ENCODE measurements around the gene LDLRAD4.

Gene LDLRAD4

DNA sequence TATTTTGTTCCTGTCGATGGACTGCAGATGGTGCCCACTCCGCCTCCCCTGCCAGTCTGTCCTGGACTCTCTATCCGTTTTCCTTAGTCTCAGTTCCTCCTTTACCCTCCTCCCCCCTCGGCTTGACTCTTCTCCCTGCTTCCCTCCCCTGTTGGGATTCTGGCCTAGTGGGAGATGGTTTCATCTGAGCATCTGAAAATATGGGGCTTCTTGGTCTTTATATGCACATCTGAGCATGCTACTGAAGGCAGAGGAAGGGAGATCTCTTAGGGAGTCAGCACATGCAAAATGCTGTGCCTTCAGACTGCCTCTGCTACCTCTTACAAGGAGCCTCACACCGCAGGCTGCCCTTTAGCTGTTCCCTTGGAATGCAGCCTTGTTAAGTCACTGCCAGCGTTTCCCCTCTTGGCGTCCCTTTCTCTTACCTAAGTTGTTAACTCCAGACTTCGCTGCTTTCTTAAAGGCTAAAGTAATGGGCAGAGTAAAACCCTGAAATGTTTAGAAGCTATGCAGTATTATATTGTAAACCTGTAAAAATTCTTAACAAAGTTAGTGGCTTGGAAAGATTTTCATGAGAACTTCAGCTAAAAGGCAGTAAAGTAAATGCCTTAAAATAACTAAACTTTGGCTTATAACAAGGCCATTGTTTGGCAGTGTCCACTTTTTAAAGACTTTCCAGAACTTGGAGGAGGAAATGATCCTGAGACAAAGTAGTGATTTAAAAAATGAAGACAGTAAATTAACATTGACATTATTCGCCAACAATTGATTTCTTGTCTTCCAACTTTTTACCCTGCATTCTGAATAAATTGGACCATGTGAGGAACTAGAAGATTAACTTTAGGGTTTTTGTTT is 49.8 kb downstream of the LDLRAD4 start:
- peak in 1 of 2 donors; percentile 3 for DNase-seq

DNA sequence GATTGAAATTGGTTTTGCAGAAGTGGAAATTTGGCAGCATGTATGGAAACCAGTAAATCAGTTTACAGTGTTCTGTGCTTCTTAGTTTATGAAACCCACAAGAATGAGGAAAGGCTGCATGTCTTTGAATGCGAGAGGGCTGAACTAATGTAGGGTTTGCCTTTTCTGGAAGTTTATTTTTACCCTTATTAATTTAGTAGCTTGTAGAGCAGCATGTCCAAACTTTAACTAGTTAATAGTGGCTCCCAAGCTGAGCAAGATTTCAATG is 50.4 kb downstream of the LDLRAD4 start:
- no peak for DNase-seq

- peak in 1 of 2 donors; percentile 50 for DNase-seq
Observed at GRCh38 chr18:13269521-13270011, 51.0 kb downstream of the LDLRAD4 start.

DNA sequence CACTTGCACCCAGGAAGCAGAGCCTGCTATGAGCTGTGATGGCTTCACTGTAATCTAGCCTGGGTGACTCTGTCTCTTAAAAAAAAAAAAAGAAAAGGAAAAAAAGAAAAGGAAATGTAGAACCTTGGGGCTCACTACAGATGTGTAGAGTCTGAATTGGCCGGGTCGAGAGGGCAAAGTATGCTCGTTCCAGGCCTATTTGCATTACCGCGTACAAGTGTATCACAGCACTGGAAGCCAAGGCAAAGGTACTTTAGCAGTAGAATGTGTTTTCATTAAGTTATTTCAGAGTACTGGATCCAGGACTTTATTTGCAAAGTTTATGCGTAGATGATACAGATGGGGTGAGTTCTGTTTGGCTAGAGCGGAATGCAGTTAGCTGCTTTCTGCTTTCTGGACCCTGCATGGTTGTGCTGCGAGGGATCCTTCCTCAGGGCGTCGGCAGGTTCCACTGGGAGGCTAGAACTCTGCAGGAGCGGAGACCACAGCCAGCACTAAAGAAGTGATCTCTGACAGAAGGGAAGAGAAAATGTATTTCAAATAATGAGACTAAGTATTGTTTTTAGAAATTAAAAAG is 51.8 kb downstream of the LDLRAD4 start:
- no peak for DNase-seq

GRCh38 chr18:13271302-13271911 is 52.8 kb downstream of the LDLRAD4 start:
- DNase-seq = no peak

GRCh38 chr18:13272416-13272815 is 53.9 kb downstream of the LDLRAD4 start:
- DNase-seq = no peak

DNA sequence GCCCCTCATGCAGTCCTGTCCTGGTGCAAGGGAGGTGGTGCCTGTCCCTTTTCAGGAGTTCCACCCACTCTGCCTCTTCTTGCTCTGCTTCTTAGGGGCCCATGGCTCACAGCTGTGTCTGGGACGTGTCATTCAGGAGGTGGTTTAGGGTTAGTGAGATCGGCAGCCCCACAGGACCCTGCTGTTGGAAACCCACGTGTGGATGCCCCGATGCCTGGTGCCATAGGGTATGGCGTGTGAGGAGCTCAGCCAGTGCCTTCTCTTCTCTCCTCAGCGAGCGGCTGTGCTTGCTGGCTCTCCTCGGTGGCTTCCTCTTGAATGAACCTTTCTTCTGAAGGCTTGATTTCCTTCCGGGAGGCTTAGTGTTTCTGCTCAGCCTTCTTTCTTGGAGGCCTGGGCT is 55.2 kb downstream of the LDLRAD4 start:
- peak; percentile 33 to 40 for DNase-seq

DNA sequence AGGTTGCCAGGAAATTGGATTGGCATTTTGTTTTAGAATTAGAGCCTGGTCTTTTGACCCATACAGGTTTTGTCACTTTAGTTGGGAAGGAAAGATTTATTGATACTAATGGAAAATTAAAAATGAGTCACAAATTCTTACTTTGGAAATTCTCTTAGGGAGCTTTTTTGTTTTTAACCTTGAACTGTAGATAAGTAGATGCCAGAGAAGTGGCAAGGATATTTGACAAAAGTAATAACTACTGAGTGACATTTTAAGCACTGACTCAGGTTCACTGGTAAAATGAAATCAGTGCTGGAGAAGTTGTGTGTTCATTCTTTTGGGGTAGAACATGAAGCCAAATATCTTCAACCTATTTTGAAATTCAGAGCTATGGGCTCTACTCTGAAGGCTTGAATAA is 56.5 kb downstream of the LDLRAD4 start:
- no peak for DNase-seq

GRCh38 chr18:13276530-13277520 is 58.3 kb downstream of the LDLRAD4 start:
- DNase-seq = peak in 1 of 2 donors; percentile 28

DNA sequence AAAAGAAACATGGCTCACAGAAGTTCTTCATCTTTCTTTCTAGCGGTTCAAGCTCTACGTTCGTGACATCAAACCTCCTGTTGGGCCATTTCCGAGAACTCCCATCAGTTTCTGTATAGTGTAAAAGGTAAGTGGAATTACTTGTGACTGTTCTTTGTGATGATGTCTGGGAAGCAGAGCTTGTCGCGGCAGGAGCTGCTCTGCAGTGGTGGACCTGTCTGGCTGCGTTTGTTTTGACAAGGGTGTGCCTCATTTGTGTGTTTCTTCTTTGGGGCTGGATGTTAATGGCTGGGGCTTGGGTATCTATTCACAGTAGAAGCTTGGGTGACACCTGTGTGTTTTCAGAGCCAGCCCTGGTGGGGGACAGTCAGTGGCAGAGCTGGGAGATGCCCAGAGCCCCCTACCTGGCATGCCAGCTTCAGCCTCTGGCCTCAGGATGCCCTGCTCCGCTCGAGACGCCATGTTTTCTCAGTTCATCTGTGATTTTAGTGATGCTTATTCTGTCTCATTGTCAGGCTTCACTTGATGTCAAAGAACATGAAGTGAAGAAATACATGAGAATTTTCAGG is 59.6 kb downstream of the LDLRAD4 start:
- no peak for DNase-seq

DNA sequence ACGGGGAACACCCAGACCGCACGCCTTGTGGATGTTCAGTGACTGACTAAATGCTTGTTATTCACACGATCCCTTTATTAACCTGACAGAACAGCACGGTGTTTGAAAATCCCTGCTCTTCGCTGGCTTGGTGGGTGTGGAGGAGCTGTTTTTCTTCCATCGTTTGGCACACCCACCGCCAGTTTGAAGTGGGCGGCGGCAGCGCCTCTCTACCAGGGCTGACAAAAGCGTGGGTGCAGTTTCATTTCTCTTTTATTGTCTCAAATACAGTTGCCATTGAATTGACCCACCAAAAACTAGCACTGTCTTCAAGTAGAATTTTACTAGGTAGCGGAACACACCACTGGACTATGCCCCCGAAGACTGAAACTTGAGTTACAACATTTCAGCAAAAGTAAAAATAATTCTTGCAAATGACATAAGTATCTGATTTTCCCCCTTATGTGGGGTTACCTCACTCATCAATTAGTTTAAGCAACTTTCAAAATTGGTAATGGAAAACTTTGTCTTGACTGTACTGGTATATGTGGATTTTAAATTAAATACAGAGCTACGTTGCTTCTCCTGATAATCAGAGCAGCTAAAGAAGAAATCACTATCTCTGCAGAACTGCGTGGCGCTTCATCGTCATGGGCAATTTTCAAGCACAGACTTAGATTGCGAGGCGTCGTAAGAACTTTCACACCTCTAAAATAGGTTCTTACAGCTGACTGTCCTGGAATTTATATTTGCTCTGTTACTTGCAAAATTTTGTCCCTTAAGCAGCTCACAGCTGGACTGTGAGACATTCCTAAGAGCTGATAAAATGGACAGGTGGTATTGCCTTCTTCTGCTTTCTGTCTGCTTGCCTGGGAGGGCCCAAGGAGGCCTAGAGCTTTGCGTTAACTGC is 60.9 kb downstream of the LDLRAD4 start:
- DNase-seq = peak; percentile 50 to 65

DNA sequence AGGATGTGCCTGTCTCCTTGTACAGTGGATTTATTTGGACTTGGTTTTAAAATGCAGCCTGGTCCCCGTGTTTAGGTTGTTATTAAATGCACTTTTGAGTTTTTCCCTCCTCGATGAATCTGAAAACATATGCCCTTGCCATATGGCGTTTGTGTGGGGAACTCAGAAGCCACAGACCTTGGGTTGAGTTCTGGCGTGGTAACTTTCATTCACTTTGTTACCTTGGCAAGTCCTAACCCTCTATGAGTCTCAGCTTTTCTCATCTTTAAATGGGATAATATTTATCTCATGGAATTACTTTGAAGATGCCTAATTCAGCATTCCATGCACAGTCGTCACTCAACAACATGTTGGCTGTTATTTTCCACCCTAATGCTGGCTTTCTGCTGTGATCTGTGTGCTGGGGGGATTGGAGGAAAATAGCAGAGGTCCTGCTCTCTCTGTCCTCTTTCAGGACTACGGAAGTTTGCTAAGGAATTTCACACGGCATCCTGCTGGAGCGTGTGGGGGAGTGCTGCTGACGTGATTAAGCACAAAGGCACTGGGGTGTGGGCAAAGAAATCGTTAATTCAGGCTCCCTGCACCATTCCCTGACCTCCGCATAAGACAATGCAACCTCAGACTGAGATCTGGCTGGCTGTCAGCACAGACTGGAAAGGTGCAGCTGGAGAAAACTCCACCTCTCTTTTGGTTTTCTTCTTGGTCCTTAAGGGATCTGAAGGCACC is 61.7 kb downstream of the LDLRAD4 start:
- no peak for DNase-seq

DNA sequence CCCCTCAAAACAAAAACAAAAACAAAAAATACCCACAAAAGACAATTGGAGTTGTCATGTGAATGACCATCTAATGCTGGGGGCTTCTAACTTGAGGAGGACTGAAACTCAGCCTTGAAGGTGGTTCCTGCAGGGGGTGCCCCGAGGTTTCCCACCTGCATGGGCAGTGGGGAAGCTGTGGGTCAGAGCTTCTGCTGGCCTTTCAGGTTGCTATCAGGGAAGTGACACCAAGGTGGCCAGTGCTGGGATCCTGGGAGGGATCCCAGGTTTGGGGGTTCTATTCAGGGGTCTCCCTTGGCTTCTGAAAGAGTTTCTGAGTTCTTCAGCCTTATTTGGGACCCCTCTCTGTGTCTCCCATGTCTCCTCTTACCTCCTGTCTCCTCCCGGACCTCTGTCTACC is 62.8 kb downstream of the LDLRAD4 start:
- DNase-seq = no peak

GRCh38 chr18:13283746-13284145 is 65.2 kb downstream of the LDLRAD4 start:
- DNase-seq = no peak

- peak; percentile 36 to 50 for DNase-seq
Observed at GRCh38 chr18:13284330-13285027, 65.9 kb downstream of the LDLRAD4 start.

- no peak for DNase-seq
Observed at GRCh38 chr18:13285874-13286273, 67.3 kb downstream of the LDLRAD4 start.

DNA sequence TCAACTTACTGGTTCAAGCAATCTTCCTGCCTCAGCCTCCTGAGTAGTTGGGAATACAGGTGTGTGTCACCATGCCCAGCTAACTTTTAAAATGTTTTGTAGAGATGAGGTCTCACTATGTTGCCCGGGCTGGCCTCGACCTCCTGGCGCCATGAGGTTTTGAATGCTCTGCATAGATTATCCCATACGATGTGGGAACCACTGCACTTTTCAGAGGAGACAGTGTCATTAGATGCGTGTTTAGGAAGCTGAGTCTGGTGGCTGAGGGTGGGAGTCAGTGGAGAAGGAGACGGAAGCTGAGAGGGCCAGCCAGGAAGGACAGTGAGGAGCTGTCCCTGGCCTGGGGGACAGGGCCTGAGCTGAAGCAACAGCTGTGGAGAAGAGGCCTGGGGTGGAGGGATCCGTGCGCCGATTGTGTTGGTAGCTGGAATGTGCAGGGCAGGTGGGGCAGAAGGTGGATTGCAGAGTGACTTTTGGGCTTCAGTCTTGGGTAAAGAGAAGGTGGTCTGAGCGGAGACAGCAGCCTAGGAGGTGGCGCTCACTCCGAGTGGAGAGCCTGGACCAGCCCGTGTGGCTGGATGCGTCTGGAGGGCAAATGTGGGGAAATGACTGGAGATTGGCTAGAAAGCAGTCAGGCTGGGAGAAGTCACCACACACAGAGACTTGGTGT is 68.0 kb downstream of the LDLRAD4 start:
- no peak for DNase-seq

- no peak for DNase-seq
Observed at GRCh38 chr18:13287372-13287771, 68.8 kb downstream of the LDLRAD4 start.

DNA sequence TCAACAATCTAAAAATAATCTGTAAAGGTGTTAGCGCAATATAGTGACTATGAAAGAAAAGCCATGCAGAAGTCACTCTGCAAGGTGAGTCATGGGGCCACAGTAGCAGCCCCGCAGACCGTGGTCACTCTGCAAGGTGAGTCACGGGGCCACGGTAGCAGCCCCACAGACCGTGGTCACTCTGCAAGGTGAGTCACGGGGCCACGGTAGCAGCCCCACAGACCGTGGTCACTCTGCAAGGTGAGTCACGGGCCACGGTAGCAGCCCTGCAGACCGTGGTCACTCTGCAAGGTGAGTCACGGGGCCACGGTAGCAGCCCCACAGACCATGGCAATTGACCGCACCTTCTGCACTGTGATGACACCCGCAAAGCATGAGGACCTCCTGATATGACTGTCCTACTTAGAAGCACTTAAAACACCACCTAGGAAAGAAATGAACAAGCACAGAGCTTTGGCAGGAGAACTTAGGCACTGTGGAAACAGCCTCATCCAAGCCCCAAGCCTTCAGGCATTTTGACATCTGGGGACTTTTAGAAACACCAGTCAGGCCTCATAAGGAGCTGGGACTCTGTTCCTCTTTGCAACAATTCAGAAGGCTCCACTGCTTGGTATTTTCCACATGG is 70.1 kb downstream of the LDLRAD4 start:
- peak in 1 of 2 donors; percentile 33 for DNase-seq
